Astrocyte (in vitro differentiated cells and primary cell): ENCODE data around the gene KLRC1. TPM values are rescaled to one million over a fixed set of nuclear protein-coding genes. Genes with fewer than 3 reads are reported as not detected.
"Not testable (repeated sequence)": the region's sequence is repeated elsewhere in the genome, so short reads cannot be mapped to it uniquely, and the experiment has no call there.

Source experiments
- DNase-seq: peaks from one replicate; pipeline ENCODE4 v3.0.0-alpha.2; 2010; ENCODE audit warnings: low read depth
- FAIRE-seq: peaks from 2 replicates; lab custom pipeline; 2011; peaks lifted over from hg19 to GRCh38; lab: Jason Lieb, UNC
- H2AFZ ChIP-seq: 2 replicates; pipeline ENCODE4 v1.6.0; 2012; ENCODE audit warnings: low read depth, low read length, inconsistent platforms
- H3K27ac ChIP-seq: 2 replicates; pipeline ENCODE4 v1.5.1; 2011; ENCODE audit warnings: low read depth, low read length, inconsistent platforms
- H3K27me3 ChIP-seq: 2 replicates; pipeline ENCODE4 v1.6.0; 2011; ENCODE audit warnings: low read length, inconsistent platforms; ENCODE audit not compliant: insufficient read depth
- H3K36me3 ChIP-seq: 2 replicates; pipeline ENCODE4 v1.5.1; 2011; ENCODE audit warnings: low read length, inconsistent platforms; ENCODE audit not compliant: insufficient read depth
- H3K4me1 ChIP-seq: 2 replicates; pipeline ENCODE4 v1.5.1; 2011; ENCODE audit warnings: low read length, inconsistent platforms; ENCODE audit not compliant: insufficient read depth
- H3K4me2 ChIP-seq: 2 replicates; pipeline ENCODE4 v1.6.0; 2012; ENCODE audit warnings: low read length, inconsistent platforms
- H3K4me3 ChIP-seq: 2 replicates; pipeline ENCODE4 v1.5.1; 2011; ENCODE audit warnings: low read depth, mild to moderate bottlenecking, low read length, inconsistent platforms; ENCODE audit not compliant: insufficient read depth
- H3K79me2 ChIP-seq: 2 replicates; pipeline ENCODE4 v1.6.0; 2012; ENCODE audit warnings: mild to moderate bottlenecking, low read length, inconsistent platforms; ENCODE audit not compliant: insufficient read depth
- H3K9ac ChIP-seq: 2 replicates; pipeline ENCODE4 v1.6.0; 2012; ENCODE audit warnings: mild to moderate bottlenecking, low read length, inconsistent platforms
- H3K9me3 ChIP-seq: 2 replicates; pipeline ENCODE4 v1.5.1; 2012; ENCODE audit warnings: low read depth, mild to moderate bottlenecking, low read length, inconsistent platforms; ENCODE audit not compliant: insufficient read depth
- H4K20me1 ChIP-seq: 2 replicates; pipeline ENCODE4 v1.6.0; 2012; ENCODE audit warnings: low read length, inconsistent platforms; ENCODE audit not compliant: insufficient read depth
- H3K27ac Mint-ChIP-seq: one replicate; pipeline ENCODE4 v1.8.0; 2021; ENCODE audit warnings: mild to moderate bottlenecking, mixed read lengths; ENCODE audit not compliant: unreplicated experiment
- H3K27me3 Mint-ChIP-seq: one replicate; pipeline ENCODE4 v1.8.0; 2021; ENCODE audit warnings: low read depth, mixed read lengths; ENCODE audit not compliant: unreplicated experiment
- H3K36me3 Mint-ChIP-seq: one replicate; pipeline ENCODE4 v1.8.0; 2021; ENCODE audit warnings: low read depth, mixed read lengths; ENCODE audit not compliant: unreplicated experiment
- H3K4me1 Mint-ChIP-seq: one replicate; pipeline ENCODE4 v1.8.0; 2021; ENCODE audit warnings: low read depth, mixed read lengths; ENCODE audit not compliant: unreplicated experiment
- H3K4me3 Mint-ChIP-seq: one replicate; pipeline ENCODE4 v1.8.0; 2021; ENCODE audit warnings: mild to moderate bottlenecking, moderate library complexity, mixed read lengths; ENCODE audit not compliant: unreplicated experiment
- H3K9me3 Mint-ChIP-seq: one replicate; pipeline ENCODE4 v1.8.0; 2021; ENCODE audit warnings: mild to moderate bottlenecking, mixed read lengths; ENCODE audit not compliant: unreplicated experiment
- EZH2 ChIP-seq: IDR thresholded peaks from 2 replicates; pipeline ENCODE4 v1.6.1; 2012; ENCODE audit warnings: mild to moderate bottlenecking, low read length, inconsistent platforms; ENCODE audit not compliant: insufficient read depth
- total RNA-seq: library from RNA; stranded (reverse); gene quantifications from 2 replicates; pipeline ENCODE4 v1.2.1, GENCODE V29; 2021
- TF ChIP-seq, protein P1 (sequence below): IDR thresholded peaks from 2 replicates; pipeline ENCODE4 v1.5.1; 2011; ENCODE audit warnings: low read depth, mild to moderate bottlenecking, inconsistent platforms, low read length, moderate library complexity; ENCODE audit not compliant: insufficient read depth

Gene KLRC1
- total RNA-seq, 1 donor from 2014 or later = not detected

DNA sequence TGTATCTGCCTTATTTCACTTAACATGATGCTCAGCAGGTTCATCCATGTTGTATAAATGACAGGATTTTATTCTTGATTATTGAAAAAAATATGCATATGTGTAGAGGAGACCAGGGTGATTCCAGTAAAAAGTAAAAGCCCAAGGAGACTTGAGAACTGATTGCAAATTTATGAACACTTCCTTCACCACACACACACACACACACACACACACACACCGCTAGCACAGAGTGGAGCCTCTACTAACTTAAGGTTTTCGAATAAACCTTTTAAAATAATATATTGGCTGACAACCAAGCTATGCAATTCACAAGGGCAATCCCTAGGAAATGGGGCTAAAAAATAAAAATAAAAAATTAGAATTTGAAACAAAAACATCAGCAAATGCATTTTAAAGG is 55.0 kb downstream of the KLRC1 start:
- Histone ChIP-seq H2AFZ (no peak overlapping the region), H3K9me3 (no peaks in the 10 kb centered on the region), H3K4me3 (no peak overlapping the region), H3K4me1 (no peaks in the 10 kb centered on the region), H3K79me2 (no peaks in the 10 kb centered on the region), H4K20me1 (no peaks in the 10 kb centered on the region), H3K36me3 (no peaks in the 10 kb centered on the region), H3K27ac (no peak overlapping the region), H3K4me2 (no peak overlapping the region), H3K27me3 (no peaks in the 10 kb centered on the region), H3K9ac (no peak overlapping the region)
- Mint-ChIP-seq H3K27ac (no peak overlapping the region), H3K4me3 (no peak overlapping the region), H3K27me3 (no peaks in the 10 kb centered on the region), H3K36me3 (no peaks in the 10 kb centered on the region), H3K4me1 (peaks cover 6% of the 10 kb centered on the region), H3K9me3 (no peaks in the 10 kb centered on the region)
- DNase-seq (no peak), FAIRE-seq (no peak)
- TF ChIP-seq, protein P1, sequence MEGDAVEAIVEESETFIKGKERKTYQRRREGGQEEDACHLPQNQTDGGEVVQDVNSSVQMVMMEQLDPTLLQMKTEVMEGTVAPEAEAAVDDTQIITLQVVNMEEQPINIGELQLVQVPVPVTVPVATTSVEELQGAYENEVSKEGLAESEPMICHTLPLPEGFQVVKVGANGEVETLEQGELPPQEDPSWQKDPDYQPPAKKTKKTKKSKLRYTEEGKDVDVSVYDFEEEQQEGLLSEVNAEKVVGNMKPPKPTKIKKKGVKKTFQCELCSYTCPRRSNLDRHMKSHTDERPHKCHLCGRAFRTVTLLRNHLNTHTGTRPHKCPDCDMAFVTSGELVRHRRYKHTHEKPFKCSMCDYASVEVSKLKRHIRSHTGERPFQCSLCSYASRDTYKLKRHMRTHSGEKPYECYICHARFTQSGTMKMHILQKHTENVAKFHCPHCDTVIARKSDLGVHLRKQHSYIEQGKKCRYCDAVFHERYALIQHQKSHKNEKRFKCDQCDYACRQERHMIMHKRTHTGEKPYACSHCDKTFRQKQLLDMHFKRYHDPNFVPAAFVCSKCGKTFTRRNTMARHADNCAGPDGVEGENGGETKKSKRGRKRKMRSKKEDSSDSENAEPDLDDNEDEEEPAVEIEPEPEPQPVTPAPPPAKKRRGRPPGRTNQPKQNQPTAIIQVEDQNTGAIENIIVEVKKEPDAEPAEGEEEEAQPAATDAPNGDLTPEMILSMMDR = no peak
- no peak for TF ChIP-seq EZH2

DNA sequence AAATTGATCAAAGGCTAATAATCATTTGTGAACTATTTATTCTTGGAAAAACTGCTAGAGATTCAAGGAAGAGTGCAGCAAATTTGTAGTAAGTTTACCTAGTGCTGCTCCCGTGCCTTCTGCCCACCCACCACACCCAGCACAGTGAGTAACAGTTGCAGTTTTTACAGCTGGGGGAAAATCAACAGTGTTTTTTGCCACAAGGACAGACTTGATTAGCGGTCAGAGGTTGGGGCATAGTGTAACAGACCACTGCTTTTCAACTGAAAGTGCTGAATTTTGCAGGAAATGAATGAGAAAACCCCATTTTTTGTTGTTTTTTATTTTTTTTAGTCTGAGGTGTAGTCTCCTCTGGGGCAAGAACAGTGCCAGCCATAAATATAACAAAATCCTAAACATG is 55.9 kb downstream of the KLRC1 start:
- no peak overlapping the region for H2AFZ ChIP-seq
- Mint-ChIP-seq H3K36me3 (no peaks in the 10 kb centered on the region), H3K4me3 (no peak overlapping the region), H3K27me3 (no peaks in the 10 kb centered on the region), H3K9me3 (no peaks in the 10 kb centered on the region), H3K27ac (no peak overlapping the region), H3K4me1 (peaks cover 10% of the 10 kb centered on the region)
- H3K9me3 ChIP-seq = no peaks in the 10 kb centered on the region
- TF ChIP-seq, protein P1 = no peak
- no peak for TF ChIP-seq EZH2
- H3K27ac ChIP-seq = no peak overlapping the region
- H3K4me1 ChIP-seq = peaks cover under 1% of the 10 kb centered on the region
- H3K9ac ChIP-seq = no peak overlapping the region
- no peaks in the 10 kb centered on the region for H3K79me2 ChIP-seq
- H3K4me3 ChIP-seq = no peak overlapping the region
- H3K4me2 ChIP-seq = no peak overlapping the region
- no peak for DNase-seq
- no peaks in the 10 kb centered on the region for H3K36me3 ChIP-seq
- no peak for FAIRE-seq
- no peaks in the 10 kb centered on the region for H3K27me3 ChIP-seq
- no peaks in the 10 kb centered on the region for H4K20me1 ChIP-seq

DNA sequence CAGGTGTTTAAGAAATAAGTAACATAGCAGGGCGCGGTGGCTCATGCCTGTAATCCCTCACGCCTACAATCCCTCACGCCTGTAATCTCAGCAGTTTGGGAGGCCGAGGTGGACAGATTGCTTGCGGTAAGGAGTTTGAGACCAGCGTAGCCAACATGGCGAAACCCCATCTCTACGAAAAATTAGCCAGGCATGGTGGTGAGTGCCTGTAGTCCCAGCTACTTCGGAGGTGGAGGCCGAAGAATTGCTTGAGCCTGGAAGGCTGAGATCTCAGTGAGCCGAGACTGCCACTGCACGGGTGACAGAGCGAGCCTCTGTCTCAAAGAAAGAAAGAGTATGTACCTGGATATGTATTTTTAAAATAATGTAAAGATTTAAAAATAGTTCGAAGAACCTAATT is 57.0 kb downstream of the KLRC1 start:
- not testable (repeated sequence) for H3K36me3 Mint-ChIP-seq, H3K27ac ChIP-seq, H4K20me1 ChIP-seq, H3K27me3 Mint-ChIP-seq, H3K4me2 ChIP-seq, H3K79me2 ChIP-seq, H3K4me3 ChIP-seq, H3K36me3 ChIP-seq, H2AFZ ChIP-seq, H3K9ac ChIP-seq, H3K9me3 Mint-ChIP-seq, H3K27me3 ChIP-seq, H3K27ac Mint-ChIP-seq, H3K4me1 ChIP-seq, H3K9me3 ChIP-seq, DNase-seq, FAIRE-seq, H3K4me3 Mint-ChIP-seq
- H3K4me1 Mint-ChIP-seq = peaks cover 17% of the 10 kb centered on the region

Other genes starting within 250 kb of the KLRC1 start
- gene GABARAPL1, start 240.5 kb downstream of the KLRC1 start, total RNA-seq = 108 and 119 TPM in 2 replicates
- gene KLRD1, start 145.5 kb downstream of the KLRC1 start, total RNA-seq = 0.45 and 0.91 TPM in 2 replicates
- gene KLRK1, start 63.3 kb downstream of the KLRC1 start, total RNA-seq = 0.73 and 1.1 TPM in 2 replicates
- 0.53 and 0.70 TPM in 2 replicates for gene KLRC4, start 43.6 kb downstream of the KLRC1 start, total RNA-seq
- 0.94 and 1.2 TPM in 2 replicates for gene KLRC3, start 32.8 kb downstream of the KLRC1 start, total RNA-seq
- gene KLRC2, start 17.4 kb downstream of the KLRC1 start, total RNA-seq = 1.2 and 4.1 TPM in 2 replicates
- gene EIF2S3B, start 52.5 kb upstream of the KLRC1 start, total RNA-seq = 5.4 and 6.0 TPM in 2 replicates
- 30.5 and 36.3 TPM in 2 replicates for gene MAGOHB, start 160.2 kb upstream of the KLRC1 start, total RNA-seq
- 1.6 and 2.9 TPM in 2 replicates for gene STYK1, start 220.7 kb upstream of the KLRC1 start, total RNA-seq